Tibial nerve (tissue), 4 donors: ENCODE results near the gene SLC30A5.

ENCODE experiments used
- CTCF ChIP-seq, 5 experiments: fragments of 200-600 bp in 3 of 5; fragments of 450-650 bp in 2 of 5; sonication (generic) in 3 of 5; IDR thresholded peaks; one replicate each; pipeline ENCODE4 v1.5.1; 2016 to 2019; ENCODE audit warnings: antibody characterized with exemption in 5 of 5, mild to moderate bottlenecking in 3 of 5, moderate library complexity in 2 of 5
- EP300 ChIP-seq, 2 donors: sonication (generic); formaldehyde crosslinking; IDR thresholded peaks; one replicate each; pipeline ENCODE4 v1.6.1; 2017; ENCODE audit warnings: antibody characterized with exemption in 2 of 2, mild to moderate bottlenecking in 1 of 2
- POLR2A ChIP-seq, 2 donors: fragments of 450-650 bp; IDR thresholded peaks; one replicate each; pipeline ENCODE4 v1.6.1; 2017; ENCODE audit warnings: antibody characterized with exemption in 2 of 2, mild to moderate bottlenecking in 2 of 2, moderate library complexity in 2 of 2

- TF ChIP-seq CTCF (IDR thresholded peaks at IDR 0.05) = no peak
- TF ChIP-seq POLR2A (IDR thresholded peaks at IDR 0.05) = no peak
- TF ChIP-seq EP300 (IDR thresholded peaks at IDR 0.05) = no peak
Observed at GRCh38 chr5:69078921-69079540, 14.8 kb upstream of the SLC30A5 start.
